GM18867 (cell line): ENCODE results near the gene SLC7A5.
"Not testable (repeated sequence)": the region's sequence is repeated elsewhere in the genome, so short reads cannot be mapped to it uniquely, and the experiment has no call there.

ENCODE experiments used
- ATAC-seq: cut with Tn5 transposase; IDR thresholded peaks from one replicate; pipeline ENCODE4 v1.9.1; 2021; ENCODE audit warnings: mild to moderate bottlenecking, moderate library complexity; ENCODE audit not compliant: unreplicated experiment

Gene SLC7A5

GRCh38 chr16:87802670-87803069 is 66.6 kb downstream of the SLC7A5 start:
- no peak for ATAC-seq

GRCh38 chr16:87801679-87802259 is 67.5 kb downstream of the SLC7A5 start:
- ATAC-seq: no peak

- ATAC-seq: no peak
These were observed 68.8 kb downstream of the SLC7A5 start for GRCh38 chr16:87800497-87800896.

- ATAC-seq: no peak
These were observed 74.0 kb downstream of the SLC7A5 start for GRCh38 chr16:87795336-87795735.

GRCh38 chr16:87794485-87795078 is 74.7 kb downstream of the SLC7A5 start:
- ATAC-seq: no peak

- ATAC-seq: no peak
These were observed 77.1 kb downstream of the SLC7A5 start for GRCh38 chr16:87792205-87792565.

GRCh38 chr16:87791295-87792204 is 77.8 kb downstream of the SLC7A5 start:
- no peak for ATAC-seq

- ATAC-seq: no peak
These were observed 78.8 kb downstream of the SLC7A5 start for GRCh38 chr16:87790292-87791100.

- ATAC-seq: no peak
These were observed 79.6 kb downstream of the SLC7A5 start for GRCh38 chr16:87789437-87790291.

- ATAC-seq: not testable (repeated sequence)
These were observed 80.4 kb downstream of the SLC7A5 start for GRCh38 chr16:87788730-87789436.

GRCh38 chr16:87787451-87788091 is 81.7 kb downstream of the SLC7A5 start:
- ATAC-seq: not testable (repeated sequence)

GRCh38 chr16:87784812-87785211 is 84.5 kb downstream of the SLC7A5 start:
- ATAC-seq: no peak

- no peak for ATAC-seq
These were observed 87.3 kb downstream of the SLC7A5 start for GRCh38 chr16:87782033-87782432.

- no peak for ATAC-seq
These were observed 88.8 kb downstream of the SLC7A5 start for GRCh38 chr16:87780385-87780989.
